Measurements from ENCODE around the gene AHI1.

GRCh38 chr6:135334169-135334568 is 163.4 kb downstream of the AHI1 start:
- TF ChIP-seq CTCF (IDR thresholded peaks at IDR 0.05): no peak
- TF ChIP-seq ZFX (IDR thresholded peaks at IDR 0.05; ENCODE audit: borderline replicate concordance): no peak
